Measurements from ENCODE around the gene NSMF.
"Not testable (repeated sequence)": the region's sequence is repeated elsewhere in the genome, so short reads cannot be mapped to it uniquely, and the experiment has no call there.

NSMF gene

GRCh38 chr9:137428841-137429545 is 30.1 kb downstream of the NSMF start:
- DNase-seq, result no peak

- no peak for DNase-seq
These were observed 30.9 kb downstream of the NSMF start for GRCh38 chr9:137428311-137428630.

GRCh38 chr9:137427454-137428310 is 31.5 kb downstream of the NSMF start:
- DNase-seq, result no peak

DNA sequence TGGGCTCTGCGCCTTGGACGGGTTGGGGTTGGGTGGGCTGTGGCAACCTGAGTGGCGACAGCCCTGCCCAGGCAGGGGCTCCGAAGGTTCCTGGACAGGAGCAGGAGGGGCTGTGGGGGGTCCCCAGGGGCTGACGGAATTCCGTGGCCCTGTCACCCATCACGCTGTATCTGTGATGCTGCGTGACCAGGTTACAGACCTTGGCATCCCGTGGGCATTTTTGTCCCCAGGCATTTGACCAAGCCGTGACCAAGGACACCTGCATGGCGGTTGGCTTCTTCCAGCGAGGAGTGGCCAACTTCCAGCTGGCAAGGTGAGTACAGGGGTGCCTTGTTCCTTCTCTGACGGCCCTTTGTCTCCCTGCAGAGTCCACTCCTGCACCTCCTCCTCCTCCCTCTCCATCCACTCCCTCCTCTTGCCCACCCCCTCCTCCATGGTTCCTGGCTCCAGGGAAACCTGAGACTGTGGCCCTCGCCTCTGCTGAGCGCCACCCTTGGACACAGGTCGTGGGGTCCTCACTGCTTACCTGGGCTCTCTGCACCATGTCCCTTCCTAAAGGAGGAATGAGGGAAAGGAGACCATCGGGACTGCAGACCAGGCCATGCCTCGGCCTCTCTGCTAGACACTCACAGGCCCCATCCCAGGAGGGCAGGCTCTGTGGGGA is 33.0 kb downstream of the NSMF start:
- DNase-seq, result no peak

GRCh38 chr9:137423514-137424291 is 35.4 kb downstream of the NSMF start:
- DNase-seq, result no peak

DNA sequence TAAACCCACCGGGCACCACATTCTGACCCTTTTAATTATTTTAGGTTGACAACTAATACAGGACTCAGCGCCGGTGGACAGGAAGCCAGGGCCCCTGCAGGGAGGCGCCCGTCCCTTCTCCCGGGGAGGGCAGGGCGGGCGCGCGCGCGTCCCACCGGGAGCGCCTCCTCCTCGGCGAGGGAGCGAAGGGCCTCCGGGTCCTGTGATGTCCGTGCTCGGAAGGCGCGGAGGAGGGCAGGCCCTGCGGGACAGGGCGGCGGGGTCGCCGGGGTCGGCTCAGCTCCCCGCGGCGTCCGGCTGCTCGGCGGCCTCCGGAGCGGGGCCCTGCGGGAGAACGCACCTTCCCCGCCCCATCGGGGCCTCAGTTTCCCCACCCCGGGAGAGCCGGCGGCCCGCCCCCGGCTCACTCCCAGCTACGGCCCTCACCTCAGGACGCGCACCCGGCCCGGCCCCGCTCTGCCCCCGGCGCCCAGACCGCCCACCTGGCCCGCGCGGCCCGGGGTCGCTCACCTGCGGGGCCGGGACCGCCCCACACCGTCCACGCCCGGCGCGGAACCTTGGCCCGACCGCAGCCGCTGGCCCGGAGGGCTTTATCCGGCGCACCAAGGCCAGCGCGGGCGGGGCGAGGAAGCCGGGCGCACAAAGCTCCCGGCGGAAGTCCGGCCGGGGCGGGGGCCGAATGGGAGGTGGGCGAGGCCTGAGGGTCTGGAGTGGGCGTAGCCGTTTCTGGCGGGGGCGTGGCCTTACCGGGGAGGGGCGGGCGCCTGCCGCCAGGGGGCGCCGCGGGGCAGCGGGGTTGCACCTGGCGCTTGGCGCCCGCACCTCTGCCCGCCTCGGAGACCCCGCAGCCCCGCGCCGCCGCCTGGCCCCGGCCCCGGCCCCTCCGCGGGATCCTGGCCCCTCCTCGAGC is 36.3 kb downstream of the NSMF start, which contains the start of the genes EXD3 and NOXA1:
Gene EXD3, minus strand, starts transcription at position 559 of the 910 bp plus-strand sequence. CDS start 27,805 bp downstream, outside the sequence.
Gene NOXA1, plus strand, starts transcription at position 790 of the 910 bp plus-strand sequence. CDS start 137 bp downstream, outside the sequence.
- DNase-seq, result peak; percentile 85

- no peak for DNase-seq
These were observed 37.1 kb downstream of the NSMF start for GRCh38 chr9:137421838-137422603.

- no peak for DNase-seq
These were observed 41.7 kb downstream of the NSMF start for GRCh38 chr9:137417161-137418021.

DNA sequence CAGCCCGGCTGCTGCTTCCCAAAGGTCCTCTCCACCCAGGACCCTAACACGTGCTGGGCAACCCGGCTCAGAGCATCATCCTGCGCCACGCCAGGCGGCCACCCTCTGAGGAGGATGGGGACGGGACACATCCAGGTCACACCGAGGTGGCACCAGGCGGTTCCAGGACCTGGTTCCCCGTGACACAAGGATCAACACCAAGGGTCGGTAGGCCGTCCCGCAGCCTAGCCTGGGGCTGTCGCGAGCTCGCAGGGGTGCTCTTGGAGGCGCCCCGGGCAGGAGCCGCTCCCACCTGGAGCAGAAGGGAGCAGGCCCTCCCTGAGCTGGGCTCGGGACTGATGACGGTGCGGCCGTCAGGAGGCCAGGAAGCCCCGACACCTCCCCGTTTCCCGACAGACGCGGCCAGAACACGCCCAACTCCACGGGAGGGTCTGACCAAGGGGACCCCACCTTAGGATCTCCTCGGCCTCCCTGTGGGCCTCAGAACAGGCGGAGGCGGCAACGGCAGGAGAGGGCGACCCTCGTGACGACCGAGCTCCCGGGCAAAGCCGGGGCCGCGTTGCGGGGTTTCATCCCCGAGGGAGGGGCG is 42.5 kb downstream of the NSMF start:
- DNase-seq, result no peak

DNA sequence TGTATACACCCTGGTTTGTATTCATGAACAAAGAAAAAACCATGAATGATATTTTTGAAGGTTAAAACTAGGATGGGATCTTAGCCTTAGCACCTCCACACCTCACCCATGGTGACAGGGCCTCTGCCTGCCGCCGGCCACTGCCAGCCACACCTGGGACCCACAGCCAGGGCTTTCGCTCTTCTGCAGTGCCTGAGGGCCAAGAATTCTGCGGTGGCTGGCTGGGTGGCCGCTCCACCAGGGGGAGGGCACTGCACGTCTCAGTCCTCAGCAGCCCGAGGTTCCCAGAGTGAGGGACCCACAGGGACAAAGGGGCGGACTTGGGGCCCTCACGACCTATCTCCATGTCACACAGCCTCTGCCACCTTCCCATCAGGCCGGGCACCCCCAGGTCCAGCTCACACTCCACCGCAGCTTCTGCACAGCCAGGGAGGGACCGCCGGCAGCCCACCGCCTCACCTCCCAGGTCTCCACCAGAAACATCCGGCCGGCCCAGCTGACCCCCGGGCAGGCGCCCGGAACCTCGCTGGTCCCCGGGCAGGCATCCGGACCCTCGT is 43.0 kb downstream of the NSMF start:
- no peak for DNase-seq

DNA sequence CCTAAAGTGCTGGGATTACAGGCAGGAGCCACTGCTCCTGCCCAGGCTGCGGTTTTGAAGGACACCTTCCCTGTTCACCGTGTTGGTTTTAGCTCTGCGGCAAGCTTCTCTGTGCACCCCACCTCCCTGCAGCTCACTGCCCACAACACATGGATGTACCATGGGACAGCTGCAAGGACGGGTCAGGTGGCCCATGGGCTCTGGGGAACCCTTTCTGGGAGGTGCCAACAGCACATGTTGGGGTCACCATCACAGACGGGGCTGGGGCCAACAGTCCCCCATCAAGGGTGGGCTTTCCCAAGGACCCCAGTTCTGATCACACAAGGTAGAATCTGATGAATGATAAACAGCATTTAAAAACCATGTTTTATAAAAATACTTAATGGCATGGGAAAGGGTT is 43.7 kb downstream of the NSMF start:
- DNase-seq, result no peak

- no peak for DNase-seq
These were observed 46.7 kb downstream of the NSMF start for GRCh38 chr9:137412431-137412830.

- no peak for DNase-seq
These were observed 47.3 kb downstream of the NSMF start for GRCh38 chr9:137411645-137412380.

GRCh38 chr9:137411260-137411644 is 47.9 kb downstream of the NSMF start:
- DNase-seq, result no peak

- DNase-seq, result no peak
These were observed 48.3 kb downstream of the NSMF start for GRCh38 chr9:137410891-137411249.

DNA sequence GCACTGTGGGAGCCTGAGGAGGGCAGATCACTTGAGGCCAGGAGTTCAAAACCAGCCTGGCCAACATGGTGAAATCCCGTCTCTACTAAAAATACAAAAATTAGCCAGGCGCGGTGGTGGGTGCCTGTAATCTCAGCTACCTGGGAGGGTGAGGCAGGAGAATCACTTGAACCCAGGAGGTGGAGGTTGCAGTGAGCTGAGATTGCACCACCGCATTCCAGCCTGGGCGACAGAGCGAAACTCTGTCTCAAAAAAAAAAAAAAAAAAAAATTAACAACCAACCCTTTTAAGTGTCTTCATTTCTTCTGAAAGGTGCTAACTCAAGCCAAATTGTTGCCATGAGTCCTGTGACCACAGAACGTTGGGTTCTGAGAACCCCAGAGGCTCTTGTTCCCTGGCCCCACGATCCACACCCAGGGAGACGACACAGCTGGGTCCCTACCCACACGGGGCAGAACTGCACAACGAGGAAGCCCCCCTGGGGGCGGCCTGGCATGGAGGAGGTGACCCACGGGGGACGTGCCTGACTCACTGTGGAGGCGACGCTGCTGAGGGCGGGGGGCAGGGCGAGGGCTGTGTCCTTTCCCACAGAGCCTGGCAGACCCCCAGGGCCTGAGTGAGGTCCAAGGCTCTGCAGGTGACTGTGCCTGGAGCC is 48.8 kb downstream of the NSMF start:
- not testable (repeated sequence) for DNase-seq

GRCh38 chr9:137409515-137409914 is 49.6 kb downstream of the NSMF start:
- DNase-seq, result no peak
